Measurements from ENCODE around the gene ADH4.
"Not testable (repeated sequence)": the region's sequence is repeated elsewhere in the genome, so short reads cannot be mapped to it uniquely, and the experiment has no call there.

Gene ADH4

DNA sequence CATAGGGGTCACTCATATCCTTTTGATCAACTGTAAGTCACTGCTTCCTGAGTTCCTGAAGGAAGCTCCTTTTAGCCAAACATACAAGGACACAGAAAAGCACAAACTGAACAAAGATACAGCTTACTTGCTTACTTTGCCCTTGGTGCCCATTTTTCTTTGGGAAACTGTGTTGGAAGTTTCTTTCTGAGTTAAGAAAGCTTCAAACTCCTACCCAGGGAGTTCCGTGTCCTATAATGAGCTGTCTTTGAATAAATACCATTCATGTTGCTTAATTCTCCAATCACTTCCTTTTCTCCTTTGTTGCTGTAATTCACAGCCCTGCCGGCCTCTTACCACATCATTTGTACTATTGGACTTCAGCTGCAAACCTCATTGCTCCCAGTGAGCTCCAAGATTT is at the start of gene ADH4:
Gene ADH4, minus strand, starts transcription at position 228 of the 400 bp plus-strand sequence. Its CDS starts 75 bp downstream, at position 153.
- no peaks in the 10 kb centered on the region for H3K9me3 ChIP-seq (ENCODE audit: control insufficient read depth, insufficient read depth, low read length)
- no peaks in the 10 kb centered on the region for H3K36me3 ChIP-seq (ENCODE audit: control insufficient read depth, insufficient read depth, low read length)
- no peaks in the 10 kb centered on the region for H3K27me3 ChIP-seq (ENCODE audit: control insufficient read depth, insufficient read depth, low read length)
- no peaks in the 10 kb centered on the region for H3K4me1 ChIP-seq (ENCODE audit: control insufficient read depth, insufficient read depth, low read length)
- H3K27ac ChIP-seq (ENCODE audit: low read length): no peak within 1 kb of the TSS
- no peak within 1 kb of the TSS for H3K4me3 ChIP-seq (ENCODE audit: low read length)
- no peak for DNase-seq (ENCODE audit: low read depth, low spot score)
- no CpG with 5 or more reads among the region's 2 CpGs for WGBS (ENCODE audit: insufficient coverage, insufficient read length)

DNA sequence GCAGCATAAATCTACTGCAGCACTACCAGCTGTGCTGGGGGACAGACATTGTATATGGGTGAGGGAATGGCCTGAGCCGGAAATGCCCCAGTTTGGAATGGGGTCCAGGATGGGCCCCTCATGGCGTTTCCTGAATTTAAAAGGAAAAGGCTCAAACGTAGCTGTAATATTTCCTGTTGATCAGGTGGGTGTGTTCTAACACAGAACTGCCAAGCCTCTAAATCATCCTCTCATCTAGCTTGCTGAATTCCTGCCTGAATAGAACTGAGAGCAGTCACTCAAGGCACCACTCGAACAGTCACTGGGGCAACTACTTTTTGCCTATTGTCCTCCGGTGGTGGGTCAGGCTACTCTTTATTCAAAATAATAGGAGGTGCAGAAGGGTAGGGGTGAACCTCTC is 46.2 kb upstream of the ADH4 start:
- no peak for DNase-seq (ENCODE audit: low read depth, low spot score)
- H3K9me3 ChIP-seq (ENCODE audit: control insufficient read depth, insufficient read depth, low read length): peaks cover 3% of the 10 kb centered on the region; the same call in 1 of the 2 replicates
- H3K27ac ChIP-seq (ENCODE audit: low read length): no peak overlapping the region
- no CpG with 5 or more reads among the region's 5 CpGs for WGBS (ENCODE audit: insufficient coverage, insufficient read length)
- H3K36me3 ChIP-seq (ENCODE audit: control insufficient read depth, insufficient read depth, low read length): no peaks in the 10 kb centered on the region
- no peak overlapping the region for H3K4me3 ChIP-seq (ENCODE audit: low read length)
- no peaks in the 10 kb centered on the region for H3K4me1 ChIP-seq (ENCODE audit: control insufficient read depth, insufficient read depth, low read length)
- no peaks in the 10 kb centered on the region for H3K27me3 ChIP-seq (ENCODE audit: control insufficient read depth, insufficient read depth, low read length)

- not testable (repeated sequence) for H3K9me3 ChIP-seq (ENCODE audit: control insufficient read depth, insufficient read depth, low read length); H3K4me1 ChIP-seq (ENCODE audit: control insufficient read depth, insufficient read depth, low read length); H3K27me3 ChIP-seq (ENCODE audit: control insufficient read depth, insufficient read depth, low read length); DNase-seq (ENCODE audit: low read depth, low spot score); H3K27ac ChIP-seq (ENCODE audit: low read length); H3K4me3 ChIP-seq (ENCODE audit: low read length); H3K36me3 ChIP-seq (ENCODE audit: control insufficient read depth, insufficient read depth, low read length)
- WGBS (ENCODE audit: insufficient coverage, insufficient read length): no CpG with 5 or more reads among the region's 3 CpGs
Measured at GRCh38 chr4:99189900-99190299, 45.8 kb upstream of the ADH4 start.

DNA sequence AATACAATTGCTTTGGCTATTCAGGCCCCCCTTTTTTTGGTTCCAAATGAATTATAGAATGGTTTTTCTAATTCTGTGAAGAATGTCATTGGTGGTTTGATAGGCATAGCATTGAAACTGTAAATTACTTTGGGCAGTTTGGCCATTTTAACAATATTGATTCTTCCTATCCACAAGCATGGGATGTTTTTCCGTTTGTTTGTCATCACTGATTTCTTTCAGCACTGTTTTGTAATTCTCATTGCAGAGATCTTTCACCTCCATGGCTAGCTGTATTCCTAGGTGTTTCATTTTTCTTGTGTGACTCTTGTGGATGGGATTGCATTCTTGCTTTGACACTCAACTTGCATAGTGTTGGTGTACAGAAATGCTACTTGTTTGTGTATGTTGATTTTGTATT is 41.9 kb upstream of the ADH4 start:
- WGBS (ENCODE audit: insufficient coverage, insufficient read length): no CpG with 5 or more reads among the region's 1 CpG
- H3K4me1 ChIP-seq (ENCODE audit: control insufficient read depth, insufficient read depth, low read length): no peaks in the 10 kb centered on the region
- H3K27me3 ChIP-seq (ENCODE audit: control insufficient read depth, insufficient read depth, low read length): no peaks in the 10 kb centered on the region
- H3K4me3 ChIP-seq (ENCODE audit: low read length): no peak overlapping the region
- no peak for DNase-seq (ENCODE audit: low read depth, low spot score)
- H3K9me3 ChIP-seq (ENCODE audit: control insufficient read depth, insufficient read depth, low read length): peaks cover 3% of the 10 kb centered on the region; the same call in 1 of the 2 replicates
- no peak overlapping the region for H3K27ac ChIP-seq (ENCODE audit: low read length)
- no peaks in the 10 kb centered on the region for H3K36me3 ChIP-seq (ENCODE audit: control insufficient read depth, insufficient read depth, low read length)

DNA sequence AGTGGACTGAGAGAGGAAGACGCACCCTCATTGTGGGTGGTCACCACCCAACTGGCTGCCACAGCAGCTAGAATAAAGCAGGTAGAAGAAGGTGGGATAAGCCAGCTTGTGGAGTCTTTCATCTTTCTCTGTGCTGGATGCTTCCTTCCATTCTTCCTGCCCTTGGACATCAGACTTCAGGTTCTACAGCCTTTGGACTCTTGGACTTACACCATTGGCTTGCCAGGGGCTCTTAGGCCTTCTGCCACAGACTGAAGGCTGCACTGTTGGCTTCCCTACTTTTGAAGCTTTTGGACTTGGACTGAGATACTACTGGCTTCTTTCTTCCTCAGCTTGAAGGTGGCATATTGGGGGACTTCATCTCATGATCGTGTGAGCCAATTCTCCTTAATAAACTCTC is 41.5 kb upstream of the ADH4 start:
- H3K27ac ChIP-seq (ENCODE audit: low read length): no peak overlapping the region
- H3K9me3 ChIP-seq (ENCODE audit: control insufficient read depth, insufficient read depth, low read length): peaks cover 3% of the 10 kb centered on the region; the same call in 1 of the 2 replicates
- no peak for DNase-seq (ENCODE audit: low read depth, low spot score)
- H3K4me3 ChIP-seq (ENCODE audit: low read length): no peak overlapping the region
- H3K36me3 ChIP-seq (ENCODE audit: control insufficient read depth, insufficient read depth, low read length): no peaks in the 10 kb centered on the region
- H3K27me3 ChIP-seq (ENCODE audit: control insufficient read depth, insufficient read depth, low read length): no peaks in the 10 kb centered on the region
- no peaks in the 10 kb centered on the region for H3K4me1 ChIP-seq (ENCODE audit: control insufficient read depth, insufficient read depth, low read length)
- WGBS (ENCODE audit: insufficient coverage, insufficient read length): no CpG with 5 or more reads among the region's 2 CpGs

GRCh38 chr4:99180382-99181070 is 36.4 kb upstream of the ADH4 start:
- no peak for DNase-seq (ENCODE audit: low read depth, low spot score)
- no CpG with 5 or more reads among the region's 2 CpGs for WGBS (ENCODE audit: insufficient coverage, insufficient read length)
- H3K4me3 ChIP-seq (ENCODE audit: low read length): no peak overlapping the region
- H3K27me3 ChIP-seq (ENCODE audit: control insufficient read depth, insufficient read depth, low read length): no peaks in the 10 kb centered on the region
- H3K9me3 ChIP-seq (ENCODE audit: control insufficient read depth, insufficient read depth, low read length): peaks cover 1% of the 10 kb centered on the region; the same call in 1 of the 2 replicates
- H3K4me1 ChIP-seq (ENCODE audit: control insufficient read depth, insufficient read depth, low read length): no peaks in the 10 kb centered on the region
- no peaks in the 10 kb centered on the region for H3K36me3 ChIP-seq (ENCODE audit: control insufficient read depth, insufficient read depth, low read length)
- H3K27ac ChIP-seq (ENCODE audit: low read length): no peak overlapping the region

GRCh38 chr4:99179626-99180025 is 35.5 kb upstream of the ADH4 start:
- WGBS (ENCODE audit: insufficient coverage, insufficient read length): no CpG with 5 or more reads among the region's 1 CpG
- DNase-seq (ENCODE audit: low read depth, low spot score): no peak

GRCh38 chr4:99179178-99179577 is 35.1 kb upstream of the ADH4 start:
- Histone ChIP-seq H3K4me1 (ENCODE audit: control insufficient read depth, insufficient read depth, low read length) (no peaks in the 10 kb centered on the region), H3K4me3 (ENCODE audit: low read length) (no peak overlapping the region), H3K27ac (ENCODE audit: low read length) (no peak overlapping the region), H3K36me3 (ENCODE audit: control insufficient read depth, insufficient read depth, low read length) (no peaks in the 10 kb centered on the region), H3K27me3 (ENCODE audit: control insufficient read depth, insufficient read depth, low read length) (no peaks in the 10 kb centered on the region), H3K9me3 (ENCODE audit: control insufficient read depth, insufficient read depth, low read length) (no peaks in the 10 kb centered on the region)
- DNase-seq (ENCODE audit: low read depth, low spot score): no peak
- WGBS (ENCODE audit: insufficient coverage, insufficient read length): no CpG with 5 or more reads among the region's 2 CpGs

More at GRCh38 chr4:99179626-99180025, 35.5 kb upstream of the ADH4 start:
- Histone ChIP-seq H3K27me3 (ENCODE audit: control insufficient read depth, insufficient read depth, low read length) (no peaks in the 10 kb centered on the region), H3K9me3 (ENCODE audit: control insufficient read depth, insufficient read depth, low read length) (no peaks in the 10 kb centered on the region), H3K4me1 (ENCODE audit: control insufficient read depth, insufficient read depth, low read length) (no peaks in the 10 kb centered on the region), H3K27ac (ENCODE audit: low read length) (no peak overlapping the region), H3K36me3 (ENCODE audit: control insufficient read depth, insufficient read depth, low read length) (no peaks in the 10 kb centered on the region), H3K4me3 (ENCODE audit: low read length) (no peak overlapping the region)

DNA sequence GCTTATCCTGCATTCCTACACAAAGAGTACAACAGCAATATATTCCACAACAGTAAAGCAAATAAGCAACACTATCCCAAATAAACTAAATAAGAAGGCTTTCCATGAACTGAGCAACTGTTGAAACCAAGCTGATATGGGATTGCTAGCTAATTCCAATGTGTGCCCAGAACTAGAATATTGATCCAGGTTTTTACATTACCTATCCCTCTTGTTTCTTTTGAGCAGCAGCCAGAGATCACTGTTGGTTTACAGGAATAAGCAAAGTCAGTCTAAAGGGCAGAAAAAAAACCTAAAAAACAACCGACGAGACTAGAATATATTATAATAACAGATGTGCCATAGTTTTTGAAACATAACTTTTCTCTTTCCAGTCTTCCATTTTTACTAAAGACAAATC is 22.4 kb upstream of the ADH4 start:
- WGBS (ENCODE audit: insufficient coverage, insufficient read length): no CpG with 5 or more reads among the region's 2 CpGs
- Histone ChIP-seq H3K9me3 (ENCODE audit: control insufficient read depth, insufficient read depth, low read length) (no peaks in the 10 kb centered on the region), H3K4me3 (ENCODE audit: low read length) (no peak overlapping the region), H3K36me3 (ENCODE audit: control insufficient read depth, insufficient read depth, low read length) (no peaks in the 10 kb centered on the region), H3K27me3 (ENCODE audit: control insufficient read depth, insufficient read depth, low read length) (no peaks in the 10 kb centered on the region), H3K4me1 (ENCODE audit: control insufficient read depth, insufficient read depth, low read length) (no peaks in the 10 kb centered on the region), H3K27ac (ENCODE audit: low read length) (no peak overlapping the region)
- no peak for DNase-seq (ENCODE audit: low read depth, low spot score)

- H3K27ac ChIP-seq (ENCODE audit: low read length): no peak overlapping the region
- no peak for DNase-seq (ENCODE audit: low read depth, low spot score)
- H3K4me3 ChIP-seq (ENCODE audit: low read length): no peak overlapping the region
- H3K36me3 ChIP-seq (ENCODE audit: control insufficient read depth, insufficient read depth, low read length): no peaks in the 10 kb centered on the region
- no CpG with 5 or more reads among the region's 1 CpG for WGBS (ENCODE audit: insufficient coverage, insufficient read length)
- no peaks in the 10 kb centered on the region for H3K9me3 ChIP-seq (ENCODE audit: control insufficient read depth, insufficient read depth, low read length)
- no peaks in the 10 kb centered on the region for H3K4me1 ChIP-seq (ENCODE audit: control insufficient read depth, insufficient read depth, low read length)
- no peaks in the 10 kb centered on the region for H3K27me3 ChIP-seq (ENCODE audit: control insufficient read depth, insufficient read depth, low read length)
Measured at GRCh38 chr4:99165978-99166377, 21.9 kb upstream of the ADH4 start.

All from iPS DF 6.9 (cell line).